Smooth muscle cell (in vitro differentiated cells): ENCODE data around the gene ATP9B. TPM values are rescaled to one million over a fixed set of nuclear protein-coding genes. Genes with fewer than 3 reads are reported as not detected.

ENCODE experiments used
- DNase-seq: peaks from one replicate; lab custom pipeline; 2025; ENCODE audit not compliant: unreplicated experiment; lab: John Stamatoyannopoulos, UW
- H2AFZ ChIP-seq: fragments of 200-600 bp; sonication (generic); 2 replicates; pipeline ENCODE4 v1.6.0; 2016; ENCODE audit warnings: antibody characterized with exemption, low read depth, mild to moderate bottlenecking
- H3F3A ChIP-seq: fragments of 200-600 bp; sonication (generic); 2 replicates; pipeline ENCODE4 v1.6.0; 2017; ENCODE audit warnings: antibody characterized with exemption, low read depth
- H3K27ac ChIP-seq: fragments of 200-600 bp; sonication (generic); 2 replicates; pipeline ENCODE4 v1.5.1; 2016; ENCODE audit warnings: low read depth, mild to moderate bottlenecking
- H3K27me3 ChIP-seq: fragments of 200-600 bp; sonication (generic); 2 replicates; pipeline ENCODE4 v1.6.1; 2016; ENCODE audit warnings: low read depth, mild to moderate bottlenecking
- H3K36me3 ChIP-seq: fragments of 200-600 bp; sonication (generic); 2 replicates; pipeline ENCODE4 v1.5.1; 2016; ENCODE audit warnings: low read depth
- H3K4me1 ChIP-seq: fragments of 200-600 bp; sonication (generic); 2 replicates; pipeline ENCODE4 v1.5.1; 2016; ENCODE audit warnings: low read depth
- H3K4me2 ChIP-seq: fragments of 200-600 bp; sonication (generic); 2 replicates; pipeline ENCODE4 v1.6.0; 2016; ENCODE audit warnings: mild to moderate bottlenecking
- H3K4me3 ChIP-seq: fragments of 200-600 bp; sonication (generic); 2 replicates; pipeline ENCODE4 v1.5.1; 2016; ENCODE audit warnings: mild to moderate bottlenecking
- H3K79me2 ChIP-seq: fragments of 200-600 bp; sonication (generic); 2 replicates; pipeline ENCODE4 v1.6.0; 2016; ENCODE audit warnings: low read depth, mild to moderate bottlenecking
- H3K9ac ChIP-seq: fragments of 200-600 bp; sonication (generic); 2 replicates; pipeline ENCODE4 v1.6.0; 2016; ENCODE audit warnings: low read depth
- H3K9me3 ChIP-seq: fragments of 200-600 bp; sonication (generic); replicated peaks from 2 replicates; pipeline ENCODE4 v1.5.1; 2016; ENCODE audit warnings: low read depth
- H4K20me1 ChIP-seq: fragments of 200-600 bp; sonication (generic); 2 replicates; pipeline ENCODE4 v1.6.0; 2016; ENCODE audit warnings: low read depth
- CTCF ChIP-seq: fragments of 200-600 bp; sonication (generic); IDR thresholded peaks from 2 replicates; pipeline ENCODE4 v1.5.1; 2017; ENCODE audit warnings: borderline replicate concordance, mild to moderate bottlenecking, antibody characterized with exemption; ENCODE audit not compliant: insufficient read depth, poor library complexity, severe bottlenecking
- WGBS: methylation state at CpG from one replicate; pipeline ENCODE4 v1.1.7; 2016; ENCODE audit warnings: low lambda C conversion rate; 5-methylcytosine and 5-hydroxymethylcytosine counted together
- polyA plus RNA-seq: library from polyadenylated mRNA; unstranded; fragments of >200 nt; fragmentation: Nextera tagmentation; extraction: Ambion mirVana; gene quantifications from 2 replicates; pipeline ENCODE4 v1.2.1, GENCODE V29; 2016
- total RNA-seq: library from RNA; depleted of rRNA; stranded (reverse); fragments of >200 nt; gene quantifications from 2 replicates; pipeline ENCODE4 v1.2.3, GENCODE V29; 2014

Gene ATP9B
- total and polyA plus RNA-seq, 2 experiments from 2014 or later, result 6.1 to 16.4 TPM

GRCh38 chr18:79395761-79396404 lies 326.7 kb downstream of the ATP9B start, which contains the start of gene NFATC1:
Gene NFATC1 (plus strand): TSS chr18:79395930. CDS start chr18:79396225, 295 bp downstream.
- DNase-seq, result peak; percentile 73
- peaks cover 32% of the 10 kb centered on the region for H4K20me1 ChIP-seq
- H3K27ac ChIP-seq, result peak within 1 kb of the TSS; percentile 99
- H2AFZ ChIP-seq, result no peak within 1 kb of the TSS
- under 1% methylated on average over 56 of the region's 91 CpGs for WGBS
- H3F3A ChIP-seq, result peaks cover 8% of the 10 kb centered on the region
- H3K4me1 ChIP-seq, result peaks cover 6% of the 10 kb centered on the region
- peak within 1 kb of the TSS; percentile 100 for H3K4me2 ChIP-seq
- no peaks in the 10 kb centered on the region for H3K9me3 ChIP-seq
- no peak for TF ChIP-seq CTCF
- H3K4me3 ChIP-seq, result peak within 1 kb of the TSS; percentile 73
- H3K36me3 ChIP-seq, result no peaks in the 10 kb centered on the region
- no peaks in the 10 kb centered on the region for H3K27me3 ChIP-seq
- peak within 1 kb of the TSS; percentile 93 for H3K9ac ChIP-seq
- H3K79me2 ChIP-seq, result peaks cover 31% of the 10 kb centered on the region

- peak overlapping the region; percentile 100 for H3K4me2 ChIP-seq
- peak overlapping the region; percentile 73 for H3K4me3 ChIP-seq
- H3K36me3 ChIP-seq, result no peaks in the 10 kb centered on the region
- no peaks in the 10 kb centered on the region for H3K27me3 ChIP-seq
- DNase-seq, result no peak
- H3K4me1 ChIP-seq, result peaks cover 6% of the 10 kb centered on the region
- H4K20me1 ChIP-seq, result peaks cover 40% of the 10 kb centered on the region
- H3K9me3 ChIP-seq, result no peaks in the 10 kb centered on the region
- H3K79me2 ChIP-seq, result peaks cover 37% of the 10 kb centered on the region
- no peak overlapping the region for H2AFZ ChIP-seq
- H3F3A ChIP-seq, result peaks cover 8% of the 10 kb centered on the region
- peak overlapping the region; percentile 86 for H3K9ac ChIP-seq
- TF ChIP-seq CTCF, result no peak
- peak overlapping the region; percentile 79 for H3K27ac ChIP-seq
- WGBS, result 5% methylated on average over 50 of the region's 68 CpGs
These were observed 327.4 kb downstream of the ATP9B start for GRCh38 chr18:79396431-79397246.

GRCh38 chr18:79397247-79397829 lies 328.1 kb downstream of the ATP9B start:
- DNase-seq, result no peak
- 50% methylated on average over 27 of the region's 27 CpGs for WGBS
- Histone ChIP-seq H3K79me2 (peaks cover 41% of the 10 kb centered on the region), H3K27me3 (no peaks in the 10 kb centered on the region), H3K27ac (no peak overlapping the region), H3F3A (peaks cover 8% of the 10 kb centered on the region), H4K20me1 (peaks cover 47% of the 10 kb centered on the region), H3K4me2 (peak overlapping the region; percentile 100), H3K9ac (no peak overlapping the region), H3K4me3 (peak overlapping the region; percentile 73), H3K9me3 (no peaks in the 10 kb centered on the region), H3K4me1 (peaks cover 6% of the 10 kb centered on the region), H3K36me3 (no peaks in the 10 kb centered on the region), H2AFZ (no peak overlapping the region)
- no peak for TF ChIP-seq CTCF
